VCaP (cell line): ENCODE data around the gene TP73.

Source experiments
- H3K27ac ChIP-seq: fragments of 450-650 bp; 2 replicates; pipeline ENCODE4 v1.5.1; 2017
- TF ChIP-seq, protein P1 (sequence below): fragments of 450-650 bp; conservative IDR thresholded peaks from 2 replicates; pipeline ENCODE4 v1.5.1; 2017; ENCODE audit warnings: mild to moderate bottlenecking, moderate library complexity

Gene TP73

DNA sequence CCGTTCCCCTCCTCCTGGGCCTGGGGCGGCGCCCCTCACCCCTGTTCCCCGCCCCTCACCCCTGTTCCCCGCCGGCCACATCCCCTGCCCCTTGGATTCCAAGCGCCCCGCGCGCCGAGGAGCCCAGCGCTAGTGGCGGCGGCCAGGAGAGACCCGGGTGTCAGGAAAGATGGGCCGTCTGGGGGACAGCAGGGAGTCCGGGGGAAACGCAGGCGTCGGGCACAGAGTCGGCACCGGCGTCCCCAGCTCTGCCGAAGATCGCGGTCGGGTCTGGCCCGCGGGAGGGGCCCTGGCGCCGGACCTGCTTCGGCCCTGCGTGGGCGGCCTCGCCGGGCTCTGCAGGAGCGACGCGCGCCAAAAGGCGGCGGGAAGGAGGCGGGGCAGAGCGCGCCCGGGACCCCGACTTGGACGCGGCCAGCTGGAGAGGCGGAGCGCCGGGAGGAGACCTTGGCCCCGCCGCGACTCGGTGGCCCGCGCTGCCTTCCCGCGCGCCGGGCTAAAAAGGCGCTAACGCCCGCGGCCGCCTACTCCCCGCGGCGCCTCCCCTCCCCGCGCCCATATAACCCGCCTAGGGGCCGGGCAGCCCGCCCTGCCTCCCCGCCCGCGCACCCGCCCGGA is at the start of gene TP73:
Gene TP73, plus strand, starts transcription at position 587 of the 618 bp plus-strand sequence. CDS start 29,850 bp downstream, outside the sequence.
- TF ChIP-seq, protein P1, sequence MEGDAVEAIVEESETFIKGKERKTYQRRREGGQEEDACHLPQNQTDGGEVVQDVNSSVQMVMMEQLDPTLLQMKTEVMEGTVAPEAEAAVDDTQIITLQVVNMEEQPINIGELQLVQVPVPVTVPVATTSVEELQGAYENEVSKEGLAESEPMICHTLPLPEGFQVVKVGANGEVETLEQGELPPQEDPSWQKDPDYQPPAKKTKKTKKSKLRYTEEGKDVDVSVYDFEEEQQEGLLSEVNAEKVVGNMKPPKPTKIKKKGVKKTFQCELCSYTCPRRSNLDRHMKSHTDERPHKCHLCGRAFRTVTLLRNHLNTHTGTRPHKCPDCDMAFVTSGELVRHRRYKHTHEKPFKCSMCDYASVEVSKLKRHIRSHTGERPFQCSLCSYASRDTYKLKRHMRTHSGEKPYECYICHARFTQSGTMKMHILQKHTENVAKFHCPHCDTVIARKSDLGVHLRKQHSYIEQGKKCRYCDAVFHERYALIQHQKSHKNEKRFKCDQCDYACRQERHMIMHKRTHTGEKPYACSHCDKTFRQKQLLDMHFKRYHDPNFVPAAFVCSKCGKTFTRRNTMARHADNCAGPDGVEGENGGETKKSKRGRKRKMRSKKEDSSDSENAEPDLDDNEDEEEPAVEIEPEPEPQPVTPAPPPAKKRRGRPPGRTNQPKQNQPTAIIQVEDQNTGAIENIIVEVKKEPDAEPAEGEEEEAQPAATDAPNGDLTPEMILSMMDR: no peak
- peak within 1 kb of the TSS; percentile 71 for H3K27ac ChIP-seq

DNA sequence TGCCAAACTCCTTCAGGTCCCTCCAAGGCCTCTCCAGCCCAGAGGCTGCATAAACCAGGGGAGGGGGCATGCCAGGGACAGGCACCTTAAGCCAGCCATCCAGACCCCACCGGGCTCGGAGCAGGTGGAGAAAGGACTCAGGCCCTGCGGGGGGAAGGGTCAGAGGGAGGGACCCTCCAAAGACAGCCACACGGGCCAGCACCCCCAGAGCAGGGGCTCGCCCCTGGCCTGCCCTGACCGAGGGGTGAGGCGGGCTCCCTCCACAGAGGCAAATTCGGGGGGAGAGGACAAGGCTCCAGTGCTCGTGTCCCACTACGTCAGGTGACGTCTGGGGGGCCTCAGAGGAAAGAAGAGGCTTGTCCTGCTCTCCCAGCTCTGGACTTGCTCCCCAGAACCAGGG is 49.2 kb upstream of the TP73 start:
- TF ChIP-seq, protein P1: no peak
- H3K27ac ChIP-seq: no peak overlapping the region

DNA sequence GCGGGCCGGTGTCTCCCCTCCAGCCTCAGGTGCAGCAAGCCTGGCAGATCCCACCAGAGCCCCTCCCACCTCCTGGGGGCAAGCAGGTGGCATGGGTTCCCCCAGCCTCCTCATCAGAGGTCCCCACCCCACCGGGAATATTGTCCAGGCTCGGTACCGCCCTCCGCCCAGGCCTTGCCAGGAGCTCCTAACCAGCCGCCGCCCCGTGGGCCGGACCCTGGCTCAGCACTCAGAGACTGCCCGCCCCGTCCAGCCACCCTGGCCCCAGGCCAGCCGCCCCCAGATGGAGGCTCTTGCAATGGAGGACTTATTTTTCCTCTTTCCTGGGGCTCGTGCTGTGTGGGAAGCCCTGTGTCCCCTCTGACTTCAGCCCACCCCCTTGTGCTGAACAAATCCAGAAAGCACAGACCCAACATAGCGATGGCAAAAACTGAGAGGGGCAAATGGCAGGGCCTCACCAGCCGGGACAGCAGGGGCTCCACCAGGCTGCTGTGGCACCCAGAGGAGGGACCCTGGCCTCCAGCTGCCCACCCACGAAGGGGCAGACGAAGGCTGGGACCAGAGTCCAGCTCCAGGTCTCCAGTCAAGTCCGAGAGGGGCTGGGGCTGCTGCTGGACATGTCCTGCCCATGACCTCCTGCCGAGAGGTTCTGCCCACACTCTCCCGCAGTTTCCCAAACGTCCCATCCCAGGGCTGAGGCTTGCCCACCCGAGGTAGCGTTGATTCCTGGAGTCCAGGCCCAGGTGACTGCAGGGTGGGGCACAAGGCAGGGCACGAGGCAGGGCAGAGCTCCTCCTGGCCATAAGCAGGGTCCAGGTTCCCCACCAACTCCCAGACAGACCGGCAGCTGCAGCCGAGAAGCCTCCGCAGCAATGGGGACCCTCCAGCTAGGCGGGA is 48.5 kb upstream of the TP73 start:
- TF ChIP-seq, protein P1: no peak
- H3K27ac ChIP-seq: no peak overlapping the region

DNA sequence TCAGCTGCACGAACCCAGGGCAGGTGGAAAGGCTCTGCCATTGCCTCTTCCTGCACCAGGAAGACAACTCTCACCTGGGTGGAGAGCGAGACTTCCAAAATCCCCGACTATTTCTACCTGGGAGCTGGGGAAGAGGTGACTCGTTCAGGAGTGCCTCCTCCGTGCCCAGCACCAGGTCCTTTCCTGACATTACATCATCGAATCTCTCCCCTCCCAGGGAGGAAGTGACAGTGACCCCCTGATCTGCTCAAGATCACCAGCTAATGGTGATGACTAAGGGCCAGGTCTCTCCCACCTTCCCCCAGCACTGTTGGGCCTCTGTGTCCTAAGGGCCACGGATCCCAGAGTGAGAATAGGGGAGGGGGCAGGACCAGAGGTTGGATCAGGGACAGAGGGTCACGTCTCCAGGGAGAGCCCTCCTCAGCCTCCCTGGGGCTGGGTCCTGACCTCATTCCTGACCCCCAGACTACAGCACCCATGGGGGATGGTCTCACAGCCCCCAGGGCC is 47.8 kb upstream of the TP73 start:
- TF ChIP-seq, protein P1: no peak
- H3K27ac ChIP-seq: no peak overlapping the region

DNA sequence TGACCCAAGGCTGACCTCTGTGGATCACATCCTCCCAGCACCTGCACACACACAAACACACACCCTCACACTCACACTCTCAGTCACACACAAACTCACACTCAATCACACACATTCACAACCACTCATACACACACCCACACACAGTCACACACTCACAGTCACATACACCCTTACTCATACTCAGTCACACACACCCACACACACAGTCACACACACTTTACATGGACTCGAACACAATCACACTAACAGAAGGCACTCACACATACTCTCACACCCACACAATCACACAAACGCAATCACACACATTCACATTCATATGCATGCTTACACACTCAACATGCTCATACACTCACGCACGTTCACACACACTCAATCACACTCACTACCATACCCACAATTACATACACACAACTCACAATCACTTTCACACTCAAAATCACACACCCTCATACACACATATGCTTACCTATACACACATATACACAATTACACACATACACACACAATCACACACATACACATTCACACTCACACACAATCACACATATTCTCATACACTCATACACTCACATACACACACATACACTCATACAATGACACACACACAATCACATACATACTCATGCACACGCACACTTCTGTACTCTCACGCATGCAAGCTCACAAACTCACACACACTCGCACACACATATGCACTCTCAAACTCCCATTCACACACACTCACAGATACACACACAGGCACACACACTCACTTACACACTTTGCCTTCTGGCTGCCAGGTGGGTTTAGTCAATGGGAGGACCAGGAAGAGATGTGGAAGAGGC is 47.1 kb upstream of the TP73 start:
- TF ChIP-seq, protein P1: no peak
- H3K27ac ChIP-seq: no peak overlapping the region

DNA sequence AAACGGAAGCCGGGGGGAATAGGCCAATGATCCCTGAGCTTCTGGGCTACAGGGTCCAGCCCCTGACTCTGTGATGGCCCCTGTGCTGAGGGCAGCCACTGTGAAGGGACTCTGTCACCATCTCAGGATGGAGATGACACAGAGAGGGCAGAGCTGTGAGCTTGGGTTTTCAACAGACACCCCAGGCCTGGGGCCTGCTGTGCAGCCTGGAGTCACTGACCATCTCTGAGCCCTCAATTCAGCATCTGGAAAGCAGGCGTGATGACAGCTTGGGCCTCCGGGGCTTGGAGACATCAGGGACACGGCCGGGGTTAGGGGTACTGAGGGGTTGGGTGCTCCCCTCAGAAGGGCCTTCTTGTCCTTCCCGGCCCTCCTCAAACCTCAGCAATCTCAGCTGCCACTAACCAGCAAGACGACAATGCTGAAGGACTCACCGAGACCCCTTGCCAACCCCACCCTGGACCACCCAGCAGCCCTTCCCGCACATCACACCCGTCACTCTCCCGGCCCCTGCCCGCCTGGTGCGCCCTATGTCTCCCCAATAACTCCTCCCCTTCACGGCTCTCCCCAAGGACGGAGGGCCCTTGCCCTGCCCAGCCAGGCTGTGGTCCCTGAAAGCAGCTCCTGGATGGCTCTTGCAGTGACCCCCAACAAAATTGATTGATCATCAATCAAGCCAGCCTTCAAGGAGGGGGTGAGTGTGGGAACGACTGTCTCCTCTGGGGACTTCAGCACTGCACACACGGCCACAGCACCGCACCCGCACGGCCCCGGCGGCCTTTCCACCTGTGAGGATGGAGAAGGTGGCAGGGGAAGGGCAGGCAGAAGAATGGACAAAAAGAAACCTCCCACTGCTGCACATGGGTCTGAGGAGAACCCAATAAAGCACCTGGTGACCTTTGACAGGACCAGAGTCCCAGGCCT is 45.3 kb upstream of the TP73 start:
- no peak overlapping the region for H3K27ac ChIP-seq
- TF ChIP-seq, protein P1: no peak
